Measurements from ENCODE around the gene TRAPPC3.

- TF ChIP-seq TCF7L2 (IDR thresholded peaks at IDR 0.05; ENCODE audit: low read depth, low read length) (no peak), CTCF (IDR thresholded peaks at IDR 0.05) (no peak), POLR2AphosphoS5 (IDR thresholded peaks at IDR 0.05; ENCODE audit: low read depth, low read length) (no peak)
- TF ChIP-seq, protein P1, sequence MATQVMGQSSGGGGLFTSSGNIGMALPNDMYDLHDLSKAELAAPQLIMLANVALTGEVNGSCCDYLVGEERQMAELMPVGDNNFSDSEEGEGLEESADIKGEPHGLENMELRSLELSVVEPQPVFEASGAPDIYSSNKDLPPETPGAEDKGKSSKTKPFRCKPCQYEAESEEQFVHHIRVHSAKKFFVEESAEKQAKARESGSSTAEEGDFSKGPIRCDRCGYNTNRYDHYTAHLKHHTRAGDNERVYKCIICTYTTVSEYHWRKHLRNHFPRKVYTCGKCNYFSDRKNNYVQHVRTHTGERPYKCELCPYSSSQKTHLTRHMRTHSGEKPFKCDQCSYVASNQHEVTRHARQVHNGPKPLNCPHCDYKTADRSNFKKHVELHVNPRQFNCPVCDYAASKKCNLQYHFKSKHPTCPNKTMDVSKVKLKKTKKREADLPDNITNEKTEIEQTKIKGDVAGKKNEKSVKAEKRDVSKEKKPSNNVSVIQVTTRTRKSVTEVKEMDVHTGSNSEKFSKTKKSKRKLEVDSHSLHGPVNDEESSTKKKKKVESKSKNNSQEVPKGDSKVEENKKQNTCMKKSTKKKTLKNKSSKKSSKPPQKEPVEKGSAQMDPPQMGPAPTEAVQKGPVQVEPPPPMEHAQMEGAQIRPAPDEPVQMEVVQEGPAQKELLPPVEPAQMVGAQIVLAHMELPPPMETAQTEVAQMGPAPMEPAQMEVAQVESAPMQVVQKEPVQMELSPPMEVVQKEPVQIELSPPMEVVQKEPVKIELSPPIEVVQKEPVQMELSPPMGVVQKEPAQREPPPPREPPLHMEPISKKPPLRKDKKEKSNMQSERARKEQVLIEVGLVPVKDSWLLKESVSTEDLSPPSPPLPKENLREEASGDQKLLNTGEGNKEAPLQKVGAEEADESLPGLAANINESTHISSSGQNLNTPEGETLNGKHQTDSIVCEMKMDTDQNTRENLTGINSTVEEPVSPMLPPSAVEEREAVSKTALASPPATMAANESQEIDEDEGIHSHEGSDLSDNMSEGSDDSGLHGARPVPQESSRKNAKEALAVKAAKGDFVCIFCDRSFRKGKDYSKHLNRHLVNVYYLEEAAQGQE (IDR thresholded peaks at IDR 0.05; ENCODE audit: insufficient read depth in 1 of 2, low read depth in 2 of 2, low read length in 1 of 2) = no peak
Observed at GRCh38 chr1:36092166-36092797, 57.0 kb downstream of the TRAPPC3 start.
